Measurements from ENCODE around the gene EFTUD2. TPM values are rescaled to one million over a fixed set of nuclear protein-coding genes. Genes with fewer than 3 reads are reported as not detected.

The EFTUD2 gene
- polyA plus RNA-seq, 3 donors = 82.9 to 144 (median 104) TPM

DNA sequence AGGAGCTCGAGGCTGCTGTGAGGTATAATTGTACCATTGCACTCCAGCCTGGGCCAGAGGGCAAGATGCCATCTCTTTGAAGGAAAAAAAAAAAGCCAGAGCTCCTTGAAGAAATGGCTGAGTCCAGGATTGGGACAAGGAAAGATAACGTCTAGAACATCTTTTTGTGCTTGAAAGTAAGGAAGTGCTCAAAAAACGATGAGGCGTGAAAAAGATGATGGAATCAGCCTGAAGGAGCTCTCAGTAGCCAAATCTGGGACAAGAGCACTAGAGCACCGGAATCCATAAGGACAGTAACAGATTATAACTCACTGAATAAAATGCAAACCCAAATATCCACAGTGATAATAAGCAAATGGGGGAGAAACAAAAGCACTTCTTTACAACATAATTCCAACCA lies 22.1 kb downstream of the EFTUD2 start:
- H3K9ac ChIP-seq (ENCODE audit: insufficient read depth, low read length, poor library complexity, severe bottlenecking) = no peak overlapping the region
- no peaks in the 10 kb centered on the region for H3K79me2 ChIP-seq (ENCODE audit: insufficient read depth, low read length)
- Mint-ChIP-seq H3K27me3 (ENCODE audit: low read depth in 3 of 3) (no peaks in the 10 kb centered on the region), H3K27ac (no peak overlapping the region), H3K9me3 (no peaks in the 10 kb centered on the region), H3K36me3 (peaks cover 79 to 96% of the 10 kb centered on the region in 2 donors), H3K4me1 (no peaks in the 10 kb centered on the region), H3K4me3 (no peak overlapping the region)
- no peaks in the 10 kb centered on the region for H3K4me1 ChIP-seq (ENCODE audit: control insufficient read depth in 1 of 2, insufficient read depth in 2 of 2, low read length in 2 of 2)
- H2AFZ ChIP-seq (ENCODE audit: insufficient read depth, low read depth, low read length, poor library complexity, severe bottlenecking) = no peak overlapping the region
- DNase-seq = no peak
- no peak overlapping the region for H3K27ac ChIP-seq (ENCODE audit: low read depth in 1 of 2, low read length in 2 of 2)
- no peak overlapping the region for H3K4me2 ChIP-seq (replicated peaks; ENCODE audit: extremely low read depth, low read length, poor library complexity, severe bottlenecking)
- no peaks in the 10 kb centered on the region for H3K27me3 ChIP-seq (ENCODE audit: control insufficient read depth in 2 of 2, insufficient read depth in 2 of 2, low read length in 2 of 2)
- TF ChIP-seq, protein P1, sequence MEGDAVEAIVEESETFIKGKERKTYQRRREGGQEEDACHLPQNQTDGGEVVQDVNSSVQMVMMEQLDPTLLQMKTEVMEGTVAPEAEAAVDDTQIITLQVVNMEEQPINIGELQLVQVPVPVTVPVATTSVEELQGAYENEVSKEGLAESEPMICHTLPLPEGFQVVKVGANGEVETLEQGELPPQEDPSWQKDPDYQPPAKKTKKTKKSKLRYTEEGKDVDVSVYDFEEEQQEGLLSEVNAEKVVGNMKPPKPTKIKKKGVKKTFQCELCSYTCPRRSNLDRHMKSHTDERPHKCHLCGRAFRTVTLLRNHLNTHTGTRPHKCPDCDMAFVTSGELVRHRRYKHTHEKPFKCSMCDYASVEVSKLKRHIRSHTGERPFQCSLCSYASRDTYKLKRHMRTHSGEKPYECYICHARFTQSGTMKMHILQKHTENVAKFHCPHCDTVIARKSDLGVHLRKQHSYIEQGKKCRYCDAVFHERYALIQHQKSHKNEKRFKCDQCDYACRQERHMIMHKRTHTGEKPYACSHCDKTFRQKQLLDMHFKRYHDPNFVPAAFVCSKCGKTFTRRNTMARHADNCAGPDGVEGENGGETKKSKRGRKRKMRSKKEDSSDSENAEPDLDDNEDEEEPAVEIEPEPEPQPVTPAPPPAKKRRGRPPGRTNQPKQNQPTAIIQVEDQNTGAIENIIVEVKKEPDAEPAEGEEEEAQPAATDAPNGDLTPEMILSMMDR (IDR thresholded peaks at IDR 0.05) = no peak
- peaks cover 17% of the 10 kb centered on the region for H4K20me1 ChIP-seq (ENCODE audit: insufficient read depth, low read length)
- 95% methylated on average over 4 of the region's 5 CpGs for WGBS (ENCODE audit: insufficient coverage)
- H3K4me3 ChIP-seq (replicated peaks in 1 of 3; ENCODE audit: low read depth in 2 of 3, low read length in 3 of 3) = no peak overlapping the region
- H3K36me3 ChIP-seq (replicated peaks in 1 of 2; ENCODE audit: control insufficient read depth in 1 of 2, insufficient read depth in 2 of 2, low read length in 2 of 2) = peaks cover 87 to 97% of the 10 kb centered on the region in 2 donors
- intact Hi-C loops (cut with micrococcal nuclease) = no loop called here
- no peaks in the 10 kb centered on the region for H3K9me3 ChIP-seq (replicated peaks in 1 of 2; ENCODE audit: control insufficient read depth in 1 of 2, insufficient read depth in 1 of 2, low read length in 2 of 2)

DNA sequence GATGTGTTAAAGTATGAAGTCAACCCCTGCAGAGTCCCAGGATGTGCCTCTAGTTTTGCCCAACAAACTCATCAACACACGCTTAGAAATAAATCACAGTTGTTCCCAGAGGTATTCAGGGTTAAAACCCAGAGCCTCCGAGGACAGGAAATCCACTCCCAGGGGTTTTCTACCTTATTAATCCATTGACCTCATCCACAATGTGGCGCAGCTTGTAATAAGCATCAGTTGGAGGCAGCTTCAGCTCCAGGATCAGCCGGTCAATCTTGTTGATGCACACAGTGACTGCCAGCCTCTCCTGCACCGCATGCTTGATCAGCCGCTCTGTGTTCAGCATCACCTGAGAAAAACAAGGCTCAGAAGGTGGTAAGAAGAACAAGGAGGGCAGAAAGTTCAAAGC lies 23.5 kb downstream of the EFTUD2 start:
- no peak overlapping the region for H3K27ac Mint-ChIP-seq
- Histone ChIP-seq H3K27ac (ENCODE audit: low read depth in 1 of 2, low read length in 2 of 2) (no peak overlapping the region), H3K9ac (ENCODE audit: insufficient read depth, low read length, poor library complexity, severe bottlenecking) (no peak overlapping the region), H3K9me3 (replicated peaks in 1 of 2; ENCODE audit: control insufficient read depth in 1 of 2, insufficient read depth in 1 of 2, low read length in 2 of 2) (no peaks in the 10 kb centered on the region), H4K20me1 (ENCODE audit: insufficient read depth, low read length) (peaks cover 17% of the 10 kb centered on the region), H3K4me3 (replicated peaks in 1 of 3; ENCODE audit: low read depth in 2 of 3, low read length in 3 of 3) (no peak overlapping the region), H3K79me2 (ENCODE audit: insufficient read depth, low read length) (no peaks in the 10 kb centered on the region), H3K36me3 (replicated peaks in 1 of 2; ENCODE audit: control insufficient read depth in 1 of 2, insufficient read depth in 2 of 2, low read length in 2 of 2) (peaks cover 85 to 97% of the 10 kb centered on the region in 2 donors), H2AFZ (ENCODE audit: insufficient read depth, low read depth, low read length, poor library complexity, severe bottlenecking) (no peak overlapping the region), H3K4me2 (replicated peaks; ENCODE audit: extremely low read depth, low read length, poor library complexity, severe bottlenecking) (no peak overlapping the region), H3K4me1 (ENCODE audit: control insufficient read depth in 1 of 2, insufficient read depth in 2 of 2, low read length in 2 of 2) (no peaks in the 10 kb centered on the region), H3K27me3 (ENCODE audit: control insufficient read depth in 2 of 2, insufficient read depth in 2 of 2, low read length in 2 of 2) (no peaks in the 10 kb centered on the region)
- 96% methylated on average over 4 of the region's 6 CpGs for WGBS (ENCODE audit: insufficient coverage)
- no peaks in the 10 kb centered on the region for H3K27me3 Mint-ChIP-seq (ENCODE audit: low read depth in 3 of 3)
- peaks cover 75 to 96% of the 10 kb centered on the region in 2 donors for H3K36me3 Mint-ChIP-seq
- DNase-seq = no peak
- intact Hi-C loops (cut with micrococcal nuclease) = no loop called here
- TF ChIP-seq, protein P1 (IDR thresholded peaks at IDR 0.05) = no peak
- no peak overlapping the region for H3K4me3 Mint-ChIP-seq
- H3K4me1 Mint-ChIP-seq = no peaks in the 10 kb centered on the region
- H3K9me3 Mint-ChIP-seq = no peaks in the 10 kb centered on the region

Measured in CD14-positive monocyte (primary cell).